ENCODE measurements around the gene MAN2B2. TPM values are rescaled to one million over a fixed set of nuclear protein-coding genes. Genes with fewer than 3 reads are reported as not detected.

MAN2B2 gene
- total RNA-seq, 1 donor from 2014 or later, result 44.1 TPM

GRCh38 chr4:6556263-6556662 is 18.7 kb upstream of the MAN2B2 start:
- H3K4me3 Mint-ChIP-seq (ENCODE audit: unreplicated experiment), result no peak overlapping the region
- H3K27ac Mint-ChIP-seq (ENCODE audit: unreplicated experiment), result no peak overlapping the region
- DNase-seq (ENCODE audit: low spot score), result no peak
- H3K36me3 Mint-ChIP-seq (ENCODE audit: low read depth), result peaks cover 4% of the 10 kb centered on the region
- H3K27me3 Mint-ChIP-seq (ENCODE audit: low read depth), result peaks cover 84% of the 10 kb centered on the region
- TF ChIP-seq CTCF (IDR thresholded peaks at IDR 0.05), result no peak
- peaks cover 8% of the 10 kb centered on the region for H3K9me3 Mint-ChIP-seq (ENCODE audit: low read depth)
- peaks cover 3% of the 10 kb centered on the region for H3K4me1 Mint-ChIP-seq (ENCODE audit: low read depth)

- H3K36me3 Mint-ChIP-seq (ENCODE audit: low read depth), result peaks cover 1% of the 10 kb centered on the region
- no peak for DNase-seq (ENCODE audit: low spot score)
- peaks cover 3% of the 10 kb centered on the region for H3K4me1 Mint-ChIP-seq (ENCODE audit: low read depth)
- H3K27ac Mint-ChIP-seq (ENCODE audit: unreplicated experiment), result no peak overlapping the region
- H3K4me3 Mint-ChIP-seq (ENCODE audit: unreplicated experiment), result no peak overlapping the region
- H3K9me3 Mint-ChIP-seq (ENCODE audit: low read depth), result peaks cover 3% of the 10 kb centered on the region
- peaks cover 84% of the 10 kb centered on the region for H3K27me3 Mint-ChIP-seq (ENCODE audit: low read depth)
- TF ChIP-seq CTCF (IDR thresholded peaks at IDR 0.05), result no peak
Measured at GRCh38 chr4:6557185-6557584, 17.8 kb upstream of the MAN2B2 start.

- Mint-ChIP-seq H3K4me3 (ENCODE audit: unreplicated experiment) (no peak overlapping the region), H3K9me3 (ENCODE audit: low read depth) (no peaks in the 10 kb centered on the region), H3K4me1 (ENCODE audit: low read depth) (peaks cover 3% of the 10 kb centered on the region), H3K27ac (ENCODE audit: unreplicated experiment) (no peak overlapping the region), H3K36me3 (ENCODE audit: low read depth) (peaks cover 1% of the 10 kb centered on the region), H3K27me3 (ENCODE audit: low read depth) (peaks cover 84% of the 10 kb centered on the region)
- no peak for TF ChIP-seq CTCF (IDR thresholded peaks at IDR 0.05)
- no peak for DNase-seq (ENCODE audit: low spot score)
Measured at GRCh38 chr4:6557856-6558255, 17.1 kb upstream of the MAN2B2 start.

- Mint-ChIP-seq H3K27ac (ENCODE audit: unreplicated experiment) (peak overlapping the region; percentile 34), H3K9me3 (ENCODE audit: low read depth) (no peaks in the 10 kb centered on the region), H3K4me3 (ENCODE audit: unreplicated experiment) (no peak overlapping the region), H3K4me1 (ENCODE audit: low read depth) (peaks cover 5% of the 10 kb centered on the region), H3K36me3 (ENCODE audit: low read depth) (peaks cover 1% of the 10 kb centered on the region), H3K27me3 (ENCODE audit: low read depth) (peaks cover 71% of the 10 kb centered on the region)
- no peak for DNase-seq (ENCODE audit: low spot score)
- no peak for TF ChIP-seq CTCF (IDR thresholded peaks at IDR 0.05)
Measured at GRCh38 chr4:6560416-6561172, 14.4 kb upstream of the MAN2B2 start.

GRCh38 chr4:6561173-6561516 is 13.8 kb upstream of the MAN2B2 start:
- Mint-ChIP-seq H3K4me3 (ENCODE audit: unreplicated experiment) (no peak overlapping the region), H3K27me3 (ENCODE audit: low read depth) (peaks cover 68% of the 10 kb centered on the region), H3K9me3 (ENCODE audit: low read depth) (no peaks in the 10 kb centered on the region), H3K4me1 (ENCODE audit: low read depth) (peaks cover 5% of the 10 kb centered on the region), H3K27ac (ENCODE audit: unreplicated experiment) (peak overlapping the region; percentile 34), H3K36me3 (ENCODE audit: low read depth) (peaks cover 1% of the 10 kb centered on the region)
- no peak for DNase-seq (ENCODE audit: low spot score)
- no peak for TF ChIP-seq CTCF (IDR thresholded peaks at IDR 0.05)

Measured in chondrocyte (in vitro differentiated cells).